GM23338 (cell line): ENCODE results near the gene ARL1.

Experiments
- CREB1 ChIP-seq: fragments of 250-450 bp; sonication (Bioruptor Pico); IDR thresholded peaks from 2 replicates; pipeline ENCODE4 v1.5.0; 2020; ENCODE audit warnings: low read depth, mild to moderate bottlenecking, moderate library complexity
- EZH2 ChIP-seq: fragments of 200-600 bp; sonication (generic); IDR thresholded peaks from one replicate; pipeline ENCODE4 v1.8.0; 2017; ENCODE audit warnings: antibody characterized with exemption, mild to moderate bottlenecking, low read depth; ENCODE audit not compliant: unreplicated experiment
- EZH2phosphoT487 ChIP-seq: fragments of 200-600 bp; sonication (generic); IDR thresholded peaks from one replicate; pipeline ENCODE4 v1.8.1; 2018; ENCODE audit warnings: antibody characterized with exemption; ENCODE audit not compliant: unreplicated experiment
- POLR2AphosphoS5 ChIP-seq: IDR thresholded peaks from 2 replicates; pipeline ENCODE4 v1.6.1; 2016; ENCODE audit warnings: antibody characterized with exemption, low read depth
- TF ChIP-seq, protein P1 (sequence below), 2 experiments: fragments of 200-600 bp in 1 of 2; sonication (generic) in 1 of 2; conservative IDR thresholded peaks; 2 replicates each; pipeline versions ENCODE4 v1.5.1 to v1.6.1; 2016 to 2017; ENCODE audit warnings: antibody characterized with exemption in 2 of 2, low read depth in 2 of 2, mild to moderate bottlenecking in 2 of 2, moderate library complexity in 1 of 2

DNA sequence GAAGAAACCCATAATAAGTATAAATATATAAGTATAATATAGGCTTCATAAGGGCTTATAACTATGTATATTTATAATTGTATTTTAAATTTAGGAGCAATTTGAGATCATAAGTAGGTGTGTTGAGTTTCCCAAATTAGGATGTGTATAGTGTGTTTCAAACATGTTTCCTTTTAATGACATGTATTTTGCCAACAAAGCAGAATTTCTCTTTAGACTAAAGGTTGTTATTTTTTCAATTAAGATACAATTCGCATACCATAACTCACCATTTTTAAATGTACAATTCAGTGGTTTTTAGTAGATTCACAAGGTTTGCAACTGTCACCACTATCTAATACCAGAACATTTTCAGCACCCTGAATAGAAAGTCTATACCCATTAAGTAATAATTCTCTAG, 7.7 kb upstream of the ARL1 start:
- TF ChIP-seq, protein P1, sequence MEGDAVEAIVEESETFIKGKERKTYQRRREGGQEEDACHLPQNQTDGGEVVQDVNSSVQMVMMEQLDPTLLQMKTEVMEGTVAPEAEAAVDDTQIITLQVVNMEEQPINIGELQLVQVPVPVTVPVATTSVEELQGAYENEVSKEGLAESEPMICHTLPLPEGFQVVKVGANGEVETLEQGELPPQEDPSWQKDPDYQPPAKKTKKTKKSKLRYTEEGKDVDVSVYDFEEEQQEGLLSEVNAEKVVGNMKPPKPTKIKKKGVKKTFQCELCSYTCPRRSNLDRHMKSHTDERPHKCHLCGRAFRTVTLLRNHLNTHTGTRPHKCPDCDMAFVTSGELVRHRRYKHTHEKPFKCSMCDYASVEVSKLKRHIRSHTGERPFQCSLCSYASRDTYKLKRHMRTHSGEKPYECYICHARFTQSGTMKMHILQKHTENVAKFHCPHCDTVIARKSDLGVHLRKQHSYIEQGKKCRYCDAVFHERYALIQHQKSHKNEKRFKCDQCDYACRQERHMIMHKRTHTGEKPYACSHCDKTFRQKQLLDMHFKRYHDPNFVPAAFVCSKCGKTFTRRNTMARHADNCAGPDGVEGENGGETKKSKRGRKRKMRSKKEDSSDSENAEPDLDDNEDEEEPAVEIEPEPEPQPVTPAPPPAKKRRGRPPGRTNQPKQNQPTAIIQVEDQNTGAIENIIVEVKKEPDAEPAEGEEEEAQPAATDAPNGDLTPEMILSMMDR (conservative IDR thresholded peaks at IDR 0.05; ENCODE audit: low read depth in 2 of 2), result no peak
- TF ChIP-seq EZH2, result no peak
- TF ChIP-seq POLR2AphosphoS5, result no peak
- no peak for TF ChIP-seq EZH2phosphoT487
- no peak for TF ChIP-seq CREB1
